ENCODE data around the gene GGTLC1. TPM values are rescaled to one million over a fixed set of nuclear protein-coding genes. Genes with fewer than 3 reads are reported as not detected.

The GGTLC1 gene
- total and polyA plus RNA-seq, 12 donors, result 0.38 TPM; not detected in 11

- Histone ChIP-seq H3K27me3 (no peaks in the 10 kb centered on the region), H3K27ac (no peak overlapping the region), H3K36me3 (replicated peaks in 1 of 2) (no peaks in the 10 kb centered on the region), H3K9me3 (replicated peaks in 1 of 3) (no peaks in the 10 kb centered on the region), H3K4me3 (no peak overlapping the region), H3K4me1 (replicated peaks in 1 of 2) (no peaks in the 10 kb centered on the region)
- intact Hi-C loops (cut with DNase I), result no loop called here
- no peak for TF ChIP-seq POLR2A (IDR thresholded peaks at IDR 0.05)
- no peak for TF ChIP-seq CTCF (IDR thresholded peaks at IDR 0.05)
- WGBS, 4 donors, result 40 to 54% (median 48%) methylated on average over 3 of the region's 3 CpGs
- no peak for DNase-seq
These were observed 28.8 kb upstream of the GGTLC1 start for GRCh38 chr20:24017458-24017755.

GRCh38 chr20:24016607-24017457 lies 28.3 kb upstream of the GGTLC1 start:
- H3K4me3 ChIP-seq, result no peak overlapping the region
- H3K4me1 ChIP-seq (replicated peaks in 1 of 2), result no peaks in the 10 kb centered on the region
- no peaks in the 10 kb centered on the region for H3K27me3 ChIP-seq
- no peak for DNase-seq
- TF ChIP-seq CTCF (IDR thresholded peaks at IDR 0.05) (no peak), POLR2A (IDR thresholded peaks at IDR 0.05) (no peak)
- no peak overlapping the region for H3K27ac ChIP-seq
- 70 to 84% (median 78%) methylated on average over 8 of the region's 8 CpGs for WGBS, 4 donors
- no peaks in the 10 kb centered on the region for H3K36me3 ChIP-seq (replicated peaks in 1 of 2)
- H3K9me3 ChIP-seq (replicated peaks in 1 of 3), result no peaks in the 10 kb centered on the region
- intact Hi-C loops (cut with DNase I), result no loop called here

GRCh38 chr20:24013953-24014352 lies 25.4 kb upstream of the GGTLC1 start:
- Histone ChIP-seq H3K36me3 (replicated peaks in 1 of 2) (no peaks in the 10 kb centered on the region), H3K27me3 (no peaks in the 10 kb centered on the region), H3K9me3 (replicated peaks in 1 of 3) (no peaks in the 10 kb centered on the region), H3K4me3 (no peak overlapping the region), H3K27ac (no peak overlapping the region), H3K4me1 (replicated peaks in 1 of 2) (no peaks in the 10 kb centered on the region)
- intact Hi-C loops (cut with DNase I), result no loop called here
- TF ChIP-seq CTCF (IDR thresholded peaks at IDR 0.05) (no peak), POLR2A (IDR thresholded peaks at IDR 0.05) (no peak)
- WGBS, 4 donors, result 72 to 82% (median 76%) methylated on average over 3 of the region's 3 CpGs
- no peak for DNase-seq

- 78 to 82% (median 80%) methylated on average over 5 to 6 of the region's 6 CpGs for WGBS, 4 donors
These were observed 22.7 kb upstream of the GGTLC1 start for GRCh38 chr20:24011282-24011681.

More at GRCh38 chr20:24011282-24011681, 22.7 kb upstream of the GGTLC1 start:
- TF ChIP-seq POLR2A (IDR thresholded peaks at IDR 0.05) (no peak), CTCF (IDR thresholded peaks at IDR 0.05) (no peak)
- Histone ChIP-seq H3K9me3 (replicated peaks in 1 of 3) (no peaks in the 10 kb centered on the region), H3K4me1 (replicated peaks in 1 of 2) (no peaks in the 10 kb centered on the region), H3K4me3 (no peak overlapping the region), H3K27me3 (no peaks in the 10 kb centered on the region), H3K36me3 (replicated peaks in 1 of 2) (no peaks in the 10 kb centered on the region), H3K27ac (no peak overlapping the region)
- DNase-seq, result no peak
- intact Hi-C loops (cut with DNase I), result no loop called here
